GM23338 (cell line): ENCODE results near the gene NTRK3. TPM values are rescaled to one million over a fixed set of nuclear protein-coding genes. Genes with fewer than 3 reads are reported as not detected.

Experiments
- CREB1 ChIP-seq: fragments of 250-450 bp; sonication (Bioruptor Pico); IDR thresholded peaks from 2 replicates; pipeline ENCODE4 v1.5.0; 2020; ENCODE audit warnings: low read depth, mild to moderate bottlenecking, moderate library complexity
- EZH2phosphoT487 ChIP-seq: fragments of 200-600 bp; sonication (generic); IDR thresholded peaks from one replicate; pipeline ENCODE4 v1.8.1; 2018; ENCODE audit warnings: antibody characterized with exemption; ENCODE audit not compliant: unreplicated experiment
- ZNF331 ChIP-seq: fragments of 250-450 bp; sonication (Bioruptor Pico); IDR thresholded peaks from 2 replicates; pipeline ENCODE4 v1.5.0; 2020; ENCODE audit warnings: low read depth, mild to moderate bottlenecking, moderate library complexity
- polyA plus RNA-seq: library from polyadenylated mRNA; unstranded; fragments of >200 nt; fragmentation: Nextera tagmentation; extraction: Ambion mirVana; gene quantifications from 2 replicates; pipeline ENCODE4 v1.2.1, GENCODE V29; 2016
- total RNA-seq: library from RNA; depleted of rRNA; stranded (reverse); fragments of >200 nt; shearing (Covaris generic); gene quantifications from 2 replicates; pipeline ENCODE4 v1.2.3, GENCODE V29; 2014
- TF ChIP-seq, protein P1 (sequence below): fragments of 250-450 bp; sonication (Bioruptor Pico); IDR thresholded peaks from 2 replicates; pipeline ENCODE4 v1.5.0; 2020; ENCODE audit warnings: mild to moderate bottlenecking, moderate library complexity
- TF ChIP-seq, protein P2 (sequence below): IDR thresholded peaks from 2 replicates; pipeline ENCODE4 v1.6.1; 2016; ENCODE audit warnings: antibody characterized with exemption
- TF ChIP-seq, protein P3 (sequence below): IDR thresholded peaks from one replicate; pipeline ENCODE4 v1.6.1; 2018; ENCODE audit warnings: antibody characterized with exemption; ENCODE audit not compliant: unreplicated experiment

The NTRK3 gene
- total and polyA plus RNA-seq, 2 experiments from 2014 or later = 3.1 to 5.3 TPM

DNA sequence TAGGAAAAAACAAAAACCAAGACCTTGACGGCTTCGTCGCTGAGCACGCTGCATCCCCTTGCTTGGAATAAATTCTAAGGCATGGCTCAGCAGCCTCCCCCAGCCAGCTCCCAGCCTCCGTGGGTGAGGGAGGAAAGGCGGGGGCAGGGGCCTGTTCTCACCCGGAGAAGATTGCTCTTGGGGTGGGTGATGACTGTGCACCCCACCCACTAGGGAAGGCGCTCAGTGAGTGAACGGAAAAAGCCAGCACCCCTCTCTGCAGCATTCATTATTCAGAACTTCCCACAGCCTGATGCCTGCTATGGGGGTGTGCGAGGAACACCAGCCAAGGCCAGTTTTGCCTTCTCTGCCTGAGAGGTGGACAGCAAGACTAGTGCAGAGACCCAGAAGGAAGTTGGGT lies 19.3 kb upstream of the NTRK3 start (continued):
- TF ChIP-seq, protein P1, sequence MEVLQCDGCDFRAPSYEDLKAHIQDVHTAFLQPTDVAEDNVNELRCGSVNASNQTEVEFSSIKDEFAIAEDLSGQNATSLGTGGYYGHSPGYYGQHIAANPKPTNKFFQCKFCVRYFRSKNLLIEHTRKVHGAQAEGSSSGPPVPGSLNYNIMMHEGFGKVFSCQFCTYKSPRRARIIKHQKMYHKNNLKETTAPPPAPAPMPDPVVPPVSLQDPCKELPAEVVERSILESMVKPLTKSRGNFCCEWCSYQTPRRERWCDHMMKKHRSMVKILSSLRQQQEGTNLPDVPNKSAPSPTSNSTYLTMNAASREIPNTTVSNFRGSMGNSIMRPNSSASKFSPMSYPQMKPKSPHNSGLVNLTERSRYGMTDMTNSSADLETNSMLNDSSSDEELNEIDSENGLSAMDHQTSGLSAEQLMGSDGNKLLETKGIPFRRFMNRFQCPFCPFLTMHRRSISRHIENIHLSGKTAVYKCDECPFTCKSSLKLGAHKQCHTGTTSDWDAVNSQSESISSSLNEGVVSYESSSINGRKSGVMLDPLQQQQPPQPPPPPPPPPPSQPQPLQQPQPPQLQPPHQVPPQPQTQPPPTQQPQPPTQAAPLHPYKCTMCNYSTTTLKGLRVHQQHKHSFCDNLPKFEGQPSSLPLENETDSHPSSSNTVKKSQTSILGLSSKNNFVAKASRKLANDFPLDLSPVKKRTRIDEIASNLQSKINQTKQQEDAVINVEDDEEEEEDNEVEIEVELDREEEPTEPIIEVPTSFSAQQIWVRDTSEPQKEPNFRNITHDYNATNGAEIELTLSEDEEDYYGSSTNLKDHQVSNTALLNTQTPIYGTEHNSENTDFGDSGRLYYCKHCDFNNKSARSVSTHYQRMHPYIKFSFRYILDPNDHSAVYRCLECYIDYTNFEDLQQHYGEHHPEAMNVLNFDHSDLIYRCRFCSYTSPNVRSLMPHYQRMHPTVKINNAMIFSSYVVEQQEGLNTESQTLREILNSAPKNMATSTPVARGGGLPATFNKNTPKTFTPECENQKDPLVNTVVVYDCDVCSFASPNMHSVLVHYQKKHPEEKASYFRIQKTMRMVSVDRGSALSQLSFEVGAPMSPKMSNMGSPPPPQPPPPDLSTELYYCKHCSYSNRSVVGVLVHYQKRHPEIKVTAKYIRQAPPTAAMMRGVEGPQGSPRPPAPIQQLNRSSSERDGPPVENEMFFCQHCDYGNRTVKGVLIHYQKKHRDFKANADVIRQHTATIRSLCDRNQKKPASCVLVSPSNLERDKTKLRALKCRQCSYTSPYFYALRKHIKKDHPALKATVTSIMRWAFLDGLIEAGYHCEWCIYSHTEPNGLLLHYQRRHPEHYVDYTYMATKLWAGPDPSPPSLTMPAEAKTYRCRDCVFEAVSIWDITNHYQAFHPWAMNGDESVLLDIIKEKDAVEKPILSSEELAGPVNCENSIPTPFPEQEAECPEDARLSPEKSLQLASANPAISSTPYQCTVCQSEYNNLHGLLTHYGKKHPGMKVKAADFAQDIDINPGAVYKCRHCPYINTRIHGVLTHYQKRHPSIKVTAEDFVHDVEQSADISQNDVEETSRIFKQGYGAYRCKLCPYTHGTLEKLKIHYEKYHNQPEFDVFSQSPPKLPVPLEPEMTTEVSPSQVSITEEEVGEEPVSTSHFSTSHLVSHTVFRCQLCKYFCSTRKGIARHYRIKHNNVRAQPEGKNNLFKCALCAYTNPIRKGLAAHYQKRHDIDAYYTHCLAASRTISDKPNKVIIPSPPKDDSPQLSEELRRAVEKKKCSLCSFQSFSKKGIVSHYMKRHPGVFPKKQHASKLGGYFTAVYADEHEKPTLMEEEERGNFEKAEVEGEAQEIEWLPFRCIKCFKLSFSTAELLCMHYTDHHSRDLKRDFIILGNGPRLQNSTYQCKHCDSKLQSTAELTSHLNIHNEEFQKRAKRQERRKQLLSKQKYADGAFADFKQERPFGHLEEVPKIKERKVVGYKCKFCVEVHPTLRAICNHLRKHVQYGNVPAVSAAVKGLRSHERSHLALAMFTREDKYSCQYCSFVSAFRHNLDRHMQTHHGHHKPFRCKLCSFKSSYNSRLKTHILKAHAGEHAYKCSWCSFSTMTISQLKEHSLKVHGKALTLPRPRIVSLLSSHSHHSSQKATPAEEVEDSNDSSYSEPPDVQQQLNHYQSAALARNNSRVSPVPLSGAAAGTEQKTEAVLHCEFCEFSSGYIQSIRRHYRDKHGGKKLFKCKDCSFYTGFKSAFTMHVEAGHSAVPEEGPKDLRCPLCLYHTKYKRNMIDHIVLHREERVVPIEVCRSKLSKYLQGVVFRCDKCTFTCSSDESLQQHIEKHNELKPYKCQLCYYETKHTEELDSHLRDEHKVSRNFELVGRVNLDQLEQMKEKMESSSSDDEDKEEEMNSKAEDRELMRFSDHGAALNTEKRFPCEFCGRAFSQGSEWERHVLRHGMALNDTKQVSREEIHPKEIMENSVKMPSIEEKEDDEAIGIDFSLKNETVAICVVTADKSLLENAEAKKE = no peak
- TF ChIP-seq, protein P2, sequence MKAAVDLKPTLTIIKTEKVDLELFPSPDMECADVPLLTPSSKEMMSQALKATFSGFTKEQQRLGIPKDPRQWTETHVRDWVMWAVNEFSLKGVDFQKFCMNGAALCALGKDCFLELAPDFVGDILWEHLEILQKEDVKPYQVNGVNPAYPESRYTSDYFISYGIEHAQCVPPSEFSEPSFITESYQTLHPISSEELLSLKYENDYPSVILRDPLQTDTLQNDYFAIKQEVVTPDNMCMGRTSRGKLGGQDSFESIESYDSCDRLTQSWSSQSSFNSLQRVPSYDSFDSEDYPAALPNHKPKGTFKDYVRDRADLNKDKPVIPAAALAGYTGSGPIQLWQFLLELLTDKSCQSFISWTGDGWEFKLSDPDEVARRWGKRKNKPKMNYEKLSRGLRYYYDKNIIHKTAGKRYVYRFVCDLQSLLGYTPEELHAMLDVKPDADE = no peak
- TF ChIP-seq EZH2phosphoT487 = no peak
- no peak for TF ChIP-seq CREB1 (CRISPR knock-in tag)
- no peak for TF ChIP-seq ZNF331 (CRISPR knock-in tag)
- TF ChIP-seq, protein P3, sequence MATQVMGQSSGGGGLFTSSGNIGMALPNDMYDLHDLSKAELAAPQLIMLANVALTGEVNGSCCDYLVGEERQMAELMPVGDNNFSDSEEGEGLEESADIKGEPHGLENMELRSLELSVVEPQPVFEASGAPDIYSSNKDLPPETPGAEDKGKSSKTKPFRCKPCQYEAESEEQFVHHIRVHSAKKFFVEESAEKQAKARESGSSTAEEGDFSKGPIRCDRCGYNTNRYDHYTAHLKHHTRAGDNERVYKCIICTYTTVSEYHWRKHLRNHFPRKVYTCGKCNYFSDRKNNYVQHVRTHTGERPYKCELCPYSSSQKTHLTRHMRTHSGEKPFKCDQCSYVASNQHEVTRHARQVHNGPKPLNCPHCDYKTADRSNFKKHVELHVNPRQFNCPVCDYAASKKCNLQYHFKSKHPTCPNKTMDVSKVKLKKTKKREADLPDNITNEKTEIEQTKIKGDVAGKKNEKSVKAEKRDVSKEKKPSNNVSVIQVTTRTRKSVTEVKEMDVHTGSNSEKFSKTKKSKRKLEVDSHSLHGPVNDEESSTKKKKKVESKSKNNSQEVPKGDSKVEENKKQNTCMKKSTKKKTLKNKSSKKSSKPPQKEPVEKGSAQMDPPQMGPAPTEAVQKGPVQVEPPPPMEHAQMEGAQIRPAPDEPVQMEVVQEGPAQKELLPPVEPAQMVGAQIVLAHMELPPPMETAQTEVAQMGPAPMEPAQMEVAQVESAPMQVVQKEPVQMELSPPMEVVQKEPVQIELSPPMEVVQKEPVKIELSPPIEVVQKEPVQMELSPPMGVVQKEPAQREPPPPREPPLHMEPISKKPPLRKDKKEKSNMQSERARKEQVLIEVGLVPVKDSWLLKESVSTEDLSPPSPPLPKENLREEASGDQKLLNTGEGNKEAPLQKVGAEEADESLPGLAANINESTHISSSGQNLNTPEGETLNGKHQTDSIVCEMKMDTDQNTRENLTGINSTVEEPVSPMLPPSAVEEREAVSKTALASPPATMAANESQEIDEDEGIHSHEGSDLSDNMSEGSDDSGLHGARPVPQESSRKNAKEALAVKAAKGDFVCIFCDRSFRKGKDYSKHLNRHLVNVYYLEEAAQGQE = no peak
